Mesodermal cell (in vitro differentiated cells): Measurements from ENCODE around the gene AOPEP.

Experiments
- H3K27ac ChIP-seq: 2 replicates; pipeline ENCODE4 v1.7.0; 2013; ENCODE audit warnings: mild to moderate bottlenecking, low read depth, low read length, moderate library complexity; ENCODE audit not compliant: severe bottlenecking
- H3K36me3 ChIP-seq: 2 replicates; pipeline ENCODE4 v1.7.1; 2013; ENCODE audit warnings: mild to moderate bottlenecking, low read length, moderate library complexity; ENCODE audit not compliant: control insufficient read depth, insufficient read depth
- H3K4me1 ChIP-seq: one replicate; pipeline ENCODE4 v1.7.1; 2013; ENCODE audit warnings: mild to moderate bottlenecking, low read length; ENCODE audit not compliant: insufficient read depth, control insufficient read depth, poor library complexity, severe bottlenecking
- H3K4me3 ChIP-seq: 2 replicates; pipeline ENCODE4 v1.7.0; 2013; ENCODE audit warnings: low read length, control low read depth, mild to moderate bottlenecking; ENCODE audit not compliant: insufficient read depth, poor library complexity, severe bottlenecking; ENCODE audit errors: extremely low read depth
- H3K9me3 ChIP-seq: 2 replicates; pipeline ENCODE4 v1.7.1; 2013; ENCODE audit warnings: mild to moderate bottlenecking, low read length, moderate library complexity; ENCODE audit not compliant: control insufficient read depth
- WGBS, 2 experiments: methylation state at CpG; one replicate each; pipeline ENCODE4 v1.1.5; 2013; ENCODE audit warnings: missing lambda C conversion rate in 2 of 2; ENCODE audit not compliant: insufficient coverage in 2 of 2; 5-methylcytosine and 5-hydroxymethylcytosine counted together

AOPEP gene

DNA sequence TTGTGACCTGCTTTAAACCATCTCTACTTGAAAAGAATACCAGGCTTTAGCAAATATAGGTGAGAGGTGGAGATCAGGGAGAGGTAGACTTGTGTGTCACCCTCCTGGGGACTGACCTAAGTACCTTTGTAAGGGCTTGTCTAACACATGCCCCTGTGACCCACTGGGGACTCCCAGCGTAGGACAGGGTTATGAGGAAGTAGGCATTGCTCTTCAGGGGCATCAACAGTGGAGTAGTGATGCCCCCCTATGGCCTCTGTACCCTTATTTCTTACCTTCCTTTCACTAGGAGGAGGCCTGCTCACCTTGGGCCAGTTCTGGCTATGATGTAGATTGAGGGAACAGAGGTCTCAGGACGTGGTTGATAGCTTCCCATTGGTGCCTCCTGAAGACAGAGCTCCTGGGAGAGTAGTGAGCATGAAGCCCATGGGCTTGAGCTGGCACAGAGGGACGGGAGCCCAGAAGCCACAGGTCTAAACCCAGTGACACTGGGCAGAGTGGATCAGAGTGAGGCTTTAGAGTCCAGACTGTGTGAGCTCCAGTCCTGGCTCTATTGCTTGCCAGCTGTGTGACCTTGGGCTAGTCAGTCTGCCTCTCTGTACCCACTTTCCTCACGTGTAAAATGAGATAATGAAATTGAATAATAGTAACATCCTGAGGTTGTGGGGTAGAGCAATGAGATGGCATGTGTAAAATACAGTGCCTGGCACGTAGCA, 191.7 kb downstream of the AOPEP start:
- Histone ChIP-seq H3K27ac (no peak overlapping the region), H3K36me3 (no peaks in the 10 kb centered on the region), H3K4me3 (no peak overlapping the region), H3K9me3 (no peaks in the 10 kb centered on the region), H3K4me1 (peaks cover 67% of the 10 kb centered on the region)
- 90 to 100% methylated on average over 3 to 4 of the region's 5 CpGs for WGBS, 2 experiments

DNA sequence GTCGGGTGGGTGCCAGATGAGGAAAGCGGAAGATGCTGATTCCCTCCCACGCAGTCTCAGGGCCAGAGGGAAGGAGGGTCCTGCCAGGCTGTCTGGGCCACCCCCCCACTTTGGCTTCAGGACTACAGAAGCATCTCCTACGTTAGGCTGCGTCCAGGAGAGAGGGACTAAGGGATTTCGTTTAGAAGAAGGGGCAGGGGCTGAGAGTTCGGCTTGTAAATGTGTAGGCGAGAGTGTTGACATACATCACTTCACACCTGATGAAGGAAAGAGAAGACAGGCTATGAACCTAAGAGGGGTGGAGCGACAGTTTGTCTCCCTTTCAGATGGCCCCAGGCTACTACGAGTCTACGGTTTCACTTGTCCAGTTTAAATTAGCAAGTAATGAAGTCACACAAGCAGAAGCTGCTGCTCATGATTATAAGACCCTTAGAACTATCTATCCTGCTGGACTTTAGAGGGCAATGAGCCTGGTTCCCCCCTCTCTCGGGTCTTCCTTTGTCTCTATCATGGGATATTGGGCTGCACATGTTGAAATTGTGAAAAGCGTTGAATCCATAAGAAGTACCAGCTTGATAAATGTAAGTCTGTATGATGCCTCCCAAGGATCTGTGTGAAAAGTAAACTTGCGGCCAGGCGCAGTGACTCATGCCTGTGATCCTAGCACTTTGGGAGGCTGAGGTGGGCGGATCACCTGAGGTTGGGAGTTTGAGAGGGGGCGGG, 193.0 kb downstream of the AOPEP start:
- H3K4me3 ChIP-seq = no peak overlapping the region
- WGBS, 2 experiments = 77 to 85% methylated on average over 13 of the region's 17 CpGs
- peak overlapping the region; percentile 98 for H3K27ac ChIP-seq

GRCh38 chr9:94920420-94921091, 194.1 kb downstream of the AOPEP start:
- peak overlapping the region; percentile 98 for H3K27ac ChIP-seq
- H3K36me3 ChIP-seq = peaks cover 7% of the 10 kb centered on the region
- H3K4me1 ChIP-seq = peaks cover 56% of the 10 kb centered on the region
- no peaks in the 10 kb centered on the region for H3K9me3 ChIP-seq
- 63 to 100% methylated on average over 2 to 9 of the region's 12 CpGs for WGBS, 2 experiments
- no peak overlapping the region for H3K4me3 ChIP-seq

More for the DNA sequence above, 193.0 kb downstream of the AOPEP start:
- peaks cover 64% of the 10 kb centered on the region for H3K4me1 ChIP-seq
- peaks cover 4% of the 10 kb centered on the region for H3K36me3 ChIP-seq
- H3K9me3 ChIP-seq = no peaks in the 10 kb centered on the region

DNA sequence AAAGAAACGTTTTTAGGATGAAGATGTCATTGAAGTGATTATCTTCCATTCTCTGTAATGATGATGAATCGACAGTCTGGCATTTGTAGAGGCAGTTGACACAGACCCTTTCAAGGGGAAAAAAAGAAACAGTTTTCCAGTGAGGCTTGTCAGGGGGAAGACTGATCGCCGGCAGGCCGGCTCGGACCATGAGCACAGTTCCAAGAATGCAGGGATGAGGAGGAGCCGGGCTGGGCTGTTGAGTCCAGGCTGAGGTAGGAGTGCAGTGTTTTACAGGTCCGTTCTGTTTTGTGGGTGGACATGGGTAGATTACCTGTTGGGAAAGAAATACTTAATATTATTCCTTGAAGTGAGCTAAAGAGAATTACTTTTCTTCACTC, 194.6 kb downstream of the AOPEP start:
- Histone ChIP-seq H3K4me3 (no peak overlapping the region), H3K9me3 (no peaks in the 10 kb centered on the region), H3K27ac (peak overlapping the region; percentile 98), H3K36me3 (peaks cover 12% of the 10 kb centered on the region), H3K4me1 (peaks cover 56% of the 10 kb centered on the region)
- WGBS, 2 experiments = 33 to 56% methylated on average over 3 to 6 of the region's 8 CpGs

GRCh38 chr9:94921656-94922055, 195.2 kb downstream of the AOPEP start:
- Histone ChIP-seq H3K4me3 (no peak overlapping the region), H3K9me3 (no peaks in the 10 kb centered on the region), H3K4me1 (peaks cover 57% of the 10 kb centered on the region), H3K27ac (peak overlapping the region; percentile 98), H3K36me3 (peaks cover 18% of the 10 kb centered on the region)
- 65 to 80% methylated on average over 8 to 10 of the region's 11 CpGs for WGBS, 2 experiments

- WGBS, 2 experiments = 45 to 51% methylated on average over 5 to 9 of the region's 10 CpGs
- Histone ChIP-seq H3K4me3 (no peak overlapping the region), H3K36me3 (peaks cover 19% of the 10 kb centered on the region), H3K4me1 (peaks cover 54% of the 10 kb centered on the region), H3K9me3 (no peaks in the 10 kb centered on the region), H3K27ac (peak overlapping the region; percentile 98)
Observed at GRCh38 chr9:94922098-94922607, 195.7 kb downstream of the AOPEP start.

DNA sequence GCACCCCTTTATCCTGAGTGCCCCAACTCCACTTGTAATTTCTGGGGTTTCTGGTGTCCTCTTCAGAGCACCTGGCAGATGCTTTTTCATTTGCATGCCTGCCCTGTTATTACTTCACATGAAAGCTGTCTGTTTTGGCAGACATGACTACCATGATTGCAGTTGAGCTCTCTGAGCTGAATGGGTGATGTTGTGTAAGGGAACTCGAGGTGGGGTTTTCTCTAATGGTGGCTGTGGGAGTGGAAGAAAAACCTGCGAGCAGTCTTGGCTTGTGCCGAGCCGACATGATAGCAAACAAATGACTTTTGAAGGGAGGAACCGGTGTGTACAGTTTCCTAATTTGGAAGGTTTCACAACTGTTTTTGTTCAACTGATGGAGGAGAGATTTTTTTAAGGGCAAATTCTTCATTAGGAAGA, 196.2 kb downstream of the AOPEP start:
- Histone ChIP-seq H3K9me3 (no peaks in the 10 kb centered on the region), H3K36me3 (peaks cover 19% of the 10 kb centered on the region), H3K4me1 (peaks cover 54% of the 10 kb centered on the region), H3K27ac (peak overlapping the region; percentile 98), H3K4me3 (no peak overlapping the region)
- 87 to 100% methylated on average over 5 of the region's 5 CpGs for WGBS, 2 experiments

DNA sequence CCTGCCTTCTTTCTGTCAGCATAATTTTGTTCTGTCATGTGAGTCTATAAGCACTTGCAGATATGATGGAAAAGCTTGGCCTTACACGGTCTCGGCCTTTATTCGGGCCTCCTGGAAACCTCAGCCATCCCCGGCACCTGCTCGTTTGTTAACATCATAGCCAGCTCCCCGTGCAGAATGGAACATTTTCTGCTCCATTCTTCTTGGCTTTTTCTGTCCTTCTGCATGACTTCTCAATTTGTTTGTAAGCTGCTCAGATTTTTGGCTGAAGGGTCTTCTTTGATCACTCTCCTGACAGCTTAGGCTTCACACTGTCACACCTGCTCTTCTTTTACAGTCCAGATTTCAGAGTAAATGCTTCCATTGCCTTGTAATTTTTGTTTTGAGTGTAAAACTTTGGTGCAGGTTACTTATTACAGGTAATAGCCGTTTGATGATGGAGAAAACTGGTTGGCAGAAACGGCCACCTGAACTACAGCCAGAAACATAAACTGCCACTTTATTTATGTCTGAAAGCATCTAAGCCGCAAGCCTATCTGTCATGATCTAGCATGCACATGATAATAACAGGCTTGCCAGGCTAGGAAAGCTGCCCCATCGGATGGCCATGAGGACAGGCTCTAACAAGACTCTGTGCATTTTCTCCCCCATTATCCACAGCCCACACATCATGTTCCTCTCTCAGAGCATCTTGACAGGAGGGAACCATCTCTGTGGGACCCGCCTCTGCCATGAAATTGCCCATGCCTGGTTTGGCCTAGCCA, 197.0 kb downstream of the AOPEP start:
- Histone ChIP-seq H3K36me3 (peaks cover 19% of the 10 kb centered on the region), H3K27ac (peak overlapping the region; percentile 98), H3K4me3 (no peak overlapping the region), H3K4me1 (peaks cover 54% of the 10 kb centered on the region), H3K9me3 (no peaks in the 10 kb centered on the region)
- 97 to 98% methylated on average over 9 of the region's 11 CpGs for WGBS, 2 experiments

DNA sequence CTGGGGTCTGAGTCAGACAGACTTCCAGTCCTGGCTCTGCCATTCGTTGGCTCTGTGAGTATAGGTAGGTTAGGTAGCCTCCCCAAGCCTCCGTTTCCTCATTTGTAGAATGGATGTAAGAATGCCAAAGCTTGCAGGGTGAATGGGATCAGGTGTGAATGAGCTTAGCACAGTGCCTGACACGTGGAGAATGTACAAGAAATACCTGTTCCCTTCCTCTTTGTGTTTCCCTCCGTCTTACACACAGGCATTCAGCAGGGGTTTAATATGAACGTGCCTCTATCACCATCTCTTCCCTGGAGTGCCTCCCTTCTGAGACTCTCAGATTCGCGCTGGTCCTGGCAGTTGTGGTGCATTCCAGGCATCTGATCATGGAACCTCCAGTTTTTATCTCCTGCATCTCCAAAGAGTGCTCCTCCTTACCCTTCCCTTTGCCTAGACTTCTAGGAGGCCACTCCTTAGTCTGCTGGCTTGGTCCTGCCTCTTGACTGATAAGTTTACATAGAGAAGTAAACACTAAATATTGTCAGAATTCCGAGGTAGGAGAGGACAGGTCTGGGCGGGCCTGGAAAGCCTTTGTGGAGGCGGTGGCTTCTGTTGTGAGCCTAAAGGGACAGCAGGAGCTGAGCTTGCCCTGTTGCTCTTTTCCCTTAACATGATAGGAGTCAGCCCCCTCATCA, 199.4 kb downstream of the AOPEP start:
- peaks cover 45% of the 10 kb centered on the region for H3K4me1 ChIP-seq
- H3K27ac ChIP-seq = no peak overlapping the region
- WGBS, 2 experiments = 85 to 92% methylated on average over 8 to 10 of the region's 10 CpGs

DNA sequence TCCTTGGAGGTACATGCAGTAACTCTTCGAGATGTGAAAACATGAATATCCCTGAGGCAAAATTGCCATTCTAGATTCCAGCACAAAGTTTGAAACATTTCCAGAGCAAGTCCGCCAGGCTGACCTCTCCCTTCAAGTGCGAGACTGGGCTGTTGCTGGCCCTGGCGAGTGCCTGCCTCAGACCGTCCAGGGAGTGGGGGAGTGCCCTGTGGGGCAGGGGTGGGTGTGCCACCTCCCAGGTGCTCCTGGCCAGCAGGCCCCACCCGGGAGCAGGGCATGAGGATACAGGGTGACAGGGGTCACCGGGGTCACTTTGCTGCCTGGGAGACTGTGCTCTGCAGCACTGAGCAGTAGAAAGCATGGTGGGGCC, 199.9 kb downstream of the AOPEP start:
- Histone ChIP-seq H3K4me3 (no peak overlapping the region), H3K4me1 (peaks cover 48% of the 10 kb centered on the region), H3K9me3 (no peaks in the 10 kb centered on the region), H3K36me3 (peaks cover 26% of the 10 kb centered on the region), H3K27ac (no peak overlapping the region)
- 95 to 99% methylated on average over 5 to 6 of the region's 7 CpGs for whole genome bisulfite sequencing, 2 experiments

More for the DNA sequence above, 199.4 kb downstream of the AOPEP start:
- H3K4me3 ChIP-seq = no peak overlapping the region
- H3K9me3 ChIP-seq = no peaks in the 10 kb centered on the region
- H3K36me3 ChIP-seq = peaks cover 26% of the 10 kb centered on the region
